H9 (cell line): ENCODE results near the gene PPIF. TPM values are rescaled to one million over a fixed set of nuclear protein-coding genes. Genes with fewer than 3 reads are reported as not detected.

Experiments used
- DNase-seq: peaks from one replicate; pipeline ENCODE4 v3.0.0-alpha.2; 2017
- H2AFZ ChIP-seq: one replicate; pipeline ENCODE4 v1.6.1; 2013; ENCODE audit warnings: mild to moderate bottlenecking, low read length, control low read depth, moderate library complexity
- H2AK5ac ChIP-seq: 2 replicates; pipeline ENCODE4 v1.6.1; 2013; ENCODE audit warnings: low read length, control low read depth, mixed read lengths; ENCODE audit not compliant: insufficient read length
- H2BK120ac ChIP-seq: one replicate; pipeline ENCODE4 v1.6.1; 2013; ENCODE audit warnings: low read depth, mild to moderate bottlenecking, low read length, control low read depth, inconsistent platforms; ENCODE audit not compliant: poor library complexity, severe bottlenecking
- H2BK12ac ChIP-seq: 2 replicates; pipeline ENCODE4 v1.6.1; 2013; ENCODE audit warnings: low read length, control low read depth, mixed read lengths, low read depth; ENCODE audit not compliant: insufficient read length
- H2BK15ac ChIP-seq: 2 replicates; pipeline ENCODE4 v1.6.1; 2013; ENCODE audit warnings: low read depth, low read length, control low read depth
- H2BK20ac ChIP-seq: one replicate; pipeline ENCODE4 v1.6.1; 2013; ENCODE audit warnings: low read depth, mild to moderate bottlenecking, low read length, control low read depth, inconsistent platforms; ENCODE audit not compliant: poor library complexity, severe bottlenecking
- H2BK5ac ChIP-seq: 2 replicates; pipeline ENCODE4 v1.6.1; 2013; ENCODE audit warnings: low read length, control low read depth, mixed read lengths; ENCODE audit not compliant: insufficient read length
- H3K14ac ChIP-seq: 2 replicates; pipeline ENCODE4 v1.6.1; 2013; ENCODE audit warnings: low read length, control low read depth; ENCODE audit not compliant: insufficient read depth
- H3K18ac ChIP-seq: 2 replicates; pipeline ENCODE4 v1.6.1; 2013; ENCODE audit warnings: low read depth, mild to moderate bottlenecking, mixed read lengths, low read length, control low read depth; ENCODE audit not compliant: insufficient read length
- H3K23ac ChIP-seq: 2 replicates; pipeline ENCODE4 v1.6.1; 2013; ENCODE audit warnings: low read length, control low read depth, mixed read lengths, low read depth; ENCODE audit not compliant: insufficient read length
- H3K23me2 ChIP-seq: 2 replicates; pipeline ENCODE4 v1.6.1; 2013; ENCODE audit warnings: low read depth, mild to moderate bottlenecking, mixed read lengths, low read length, control low read depth; ENCODE audit not compliant: insufficient read length, poor library complexity, severe bottlenecking
- H3K27ac ChIP-seq: 2 replicates; pipeline ENCODE4 v1.5.1; 2013; ENCODE audit warnings: low read length, control low read depth, mixed read lengths, low read depth; ENCODE audit not compliant: insufficient read length
- H3K27me3 ChIP-seq: 2 replicates; pipeline ENCODE4 v1.6.1; 2013; ENCODE audit warnings: low read length, control low read depth, inconsistent platforms; ENCODE audit not compliant: insufficient read depth
- H3K4ac ChIP-seq: 2 replicates; pipeline ENCODE4 v1.6.1; 2013; ENCODE audit warnings: low read depth, mild to moderate bottlenecking, control low read depth, inconsistent platforms, low read length, moderate library complexity
- H3K4me1 ChIP-seq: 2 replicates; pipeline ENCODE4 v1.6.1; 2013; ENCODE audit warnings: low read length, control low read depth, inconsistent platforms; ENCODE audit not compliant: insufficient read depth
- H3K4me2 ChIP-seq: 2 replicates; pipeline ENCODE4 v1.6.1; 2013; ENCODE audit warnings: low read length, control low read depth, mixed read lengths; ENCODE audit not compliant: insufficient read length, insufficient read depth
- H3K56ac ChIP-seq: 2 replicates; pipeline ENCODE4 v1.6.1; 2013; ENCODE audit warnings: low read depth, mild to moderate bottlenecking, mixed read lengths, low read length, control low read depth; ENCODE audit not compliant: insufficient read length
- H3K79me1 ChIP-seq: 2 replicates; pipeline ENCODE4 v1.6.1; 2013; ENCODE audit warnings: low read depth, mild to moderate bottlenecking, moderate library complexity, low read length, control low read depth, inconsistent platforms; ENCODE audit not compliant: insufficient read depth, poor library complexity, severe bottlenecking
- H3K79me2 ChIP-seq: 2 replicates; pipeline ENCODE4 v1.6.1; 2013; ENCODE audit warnings: low read length, control low read depth, inconsistent platforms; ENCODE audit not compliant: insufficient read depth
- H3K9ac ChIP-seq: 2 replicates; pipeline ENCODE4 v1.6.1; 2013; ENCODE audit warnings: low read length, control low read depth, mixed read lengths; ENCODE audit not compliant: insufficient read length; ENCODE audit errors: extremely low read depth
- H3K9me3 ChIP-seq: one replicate; pipeline ENCODE4 v1.6.1; 2013; ENCODE audit warnings: low read depth, low read length, inconsistent platforms; ENCODE audit not compliant: control insufficient read depth
- H3T11ph ChIP-seq: one replicate; pipeline ENCODE4 v1.6.1; 2013; ENCODE audit warnings: mild to moderate bottlenecking, low read length, control low read depth, inconsistent platforms
- H4K20me1 ChIP-seq: one replicate; pipeline ENCODE4 v1.6.1; 2013; ENCODE audit not compliant: control insufficient read depth, insufficient read length, insufficient read depth
- H4K5ac ChIP-seq: 2 replicates; pipeline ENCODE4 v1.6.1; 2013; ENCODE audit warnings: low read depth, mild to moderate bottlenecking, mixed read lengths, low read length, control low read depth; ENCODE audit not compliant: insufficient read length
- H4K8ac ChIP-seq: replicated peaks from 2 replicates; pipeline ENCODE4 v1.6.1; 2013; ENCODE audit warnings: low read length, control low read depth, mixed read lengths, low read depth; ENCODE audit not compliant: insufficient read length
- H4K91ac ChIP-seq: 2 replicates; pipeline ENCODE4 v1.6.1; 2013; ENCODE audit warnings: low read depth, mild to moderate bottlenecking, moderate library complexity, mixed read lengths, low read length, control low read depth; ENCODE audit not compliant: insufficient read length
- H3K27ac Mint-ChIP-seq, 3 experiments: 2 replicates in 2 of 3; 3 replicates in 1 of 3; pipeline ENCODE4 v1.8.0; 2020 to 2021; ENCODE audit warnings: mixed read lengths in 3 of 3, mild to moderate bottlenecking in 1 of 3, moderate library complexity in 1 of 3
- H3K27me3 Mint-ChIP-seq: 2 replicates; pipeline ENCODE4 v1.8.0; 2021; ENCODE audit warnings: low read depth, mild to moderate bottlenecking, moderate library complexity, mixed read lengths
- H3K36me3 Mint-ChIP-seq, 3 experiments: 2 replicates in 2 of 3; 3 replicates in 1 of 3; pipeline ENCODE4 v1.8.0; 2020 to 2021; ENCODE audit warnings: low read depth in 3 of 3, mixed read lengths in 3 of 3; ENCODE audit not compliant: insufficient read depth in 1 of 3
- H3K4me1 Mint-ChIP-seq, 2 experiments: 2 replicates each; pipeline ENCODE4 v1.8.0; 2020; ENCODE audit warnings: mixed read lengths in 2 of 2
- H3K4me3 Mint-ChIP-seq, 2 experiments: 2 replicates in 1 of 2; 3 replicates in 1 of 2; pipeline ENCODE4 v1.8.0; 2020 to 2021; ENCODE audit warnings: mild to moderate bottlenecking in 2 of 2, mixed read lengths in 2 of 2, moderate library complexity in 1 of 2
- H3K9me3 Mint-ChIP-seq, 2 experiments: 2 replicates in 1 of 2; 3 replicates in 1 of 2; pipeline ENCODE4 v1.8.0; 2020; ENCODE audit warnings: mild to moderate bottlenecking in 2 of 2, mixed read lengths in 2 of 2, moderate library complexity in 1 of 2
- CTCF ChIP-seq: fragments of 200-600 bp; sonication (generic); conservative IDR thresholded peaks from 3 replicates; pipeline ENCODE4 v1.8.0; 2021; ENCODE audit warnings: antibody characterized with exemption, mild to moderate bottlenecking
- WGBS: extraction: QIAGEN DNeasy Blood & Tissue Kit; methylation state at CpG from one replicate; pipeline ENCODE4 v1.1.7; 2013; ENCODE audit warnings: missing lambda C conversion rate, low lambda C conversion rate, mixed read lengths; ENCODE audit not compliant: insufficient read length; ENCODE audit errors: extremely low coverage; 5-methylcytosine and 5-hydroxymethylcytosine counted together
- total RNA-seq: library from RNA; stranded (reverse); gene quantifications from 2 replicates; pipeline ENCODE4 v1.2.1, GENCODE V29; 2021

Gene PPIF
- total RNA-seq, 1 experiment from 2014 or later = 79.7 TPM

- H2BK12ac ChIP-seq = no peak overlapping the region
- H3K27ac ChIP-seq = no peak overlapping the region
- no peak overlapping the region for H4K5ac ChIP-seq
- Mint-ChIP-seq H3K4me1 (peaks cover 8 to 23% of the 10 kb centered on the region in 2 experiments), H3K27me3 (peaks cover 12% of the 10 kb centered on the region), H3K27ac (no peak overlapping the region), H3K36me3 (peaks cover 5 to 11% (median 11%) of the 10 kb centered on the region in 3 experiments; a peak in 6 of 7 replicates), H3K4me3 (no peak overlapping the region), H3K9me3 (no peaks in the 10 kb centered on the region)
- no peak overlapping the region for H3K4ac ChIP-seq
- H3K56ac ChIP-seq = no peak overlapping the region
- H2BK15ac ChIP-seq = no peak overlapping the region
- H3K79me2 ChIP-seq = no peaks in the 10 kb centered on the region
- no peaks in the 10 kb centered on the region for H3K9me3 ChIP-seq
- no peak overlapping the region for H3K9ac ChIP-seq
- no peak overlapping the region for H2AFZ ChIP-seq
- H2BK20ac ChIP-seq = no peak overlapping the region
- no peak overlapping the region for H2BK5ac ChIP-seq
- no peaks in the 10 kb centered on the region for H4K20me1 ChIP-seq
- no peak overlapping the region for H3K14ac ChIP-seq
- H4K8ac ChIP-seq = no peak overlapping the region
- no peak overlapping the region for H3K4me2 ChIP-seq
- H3T11ph ChIP-seq = no peak overlapping the region
- no peak overlapping the region for H2AK5ac ChIP-seq
- no CpG with 5 or more reads among the region's 3 CpGs for WGBS
- no peaks in the 10 kb centered on the region for H3K27me3 ChIP-seq
- no peak for TF ChIP-seq CTCF
- peaks cover 5% of the 10 kb centered on the region for H3K79me1 ChIP-seq
- H4K91ac ChIP-seq = no peak overlapping the region
- DNase-seq = no peak
- no peak overlapping the region for H2BK120ac ChIP-seq
- H3K18ac ChIP-seq = no peak overlapping the region
- H3K23me2 ChIP-seq = peaks cover 5% of the 10 kb centered on the region
- 0 out of 2 replicates have a peak, but pooled peaks cover 5% of the 10 kb centered on the region for H3K4me1 ChIP-seq
- no peak overlapping the region for H3K23ac ChIP-seq
Observed at GRCh38 chr10:79344502-79345195, 2.6 kb upstream of the PPIF start.
